ENCODE measurements around the gene ZFPM1. TPM values are rescaled to one million over a fixed set of nuclear protein-coding genes. Genes with fewer than 3 reads are reported as not detected.

Gene ZFPM1
- total and polyA plus RNA-seq, 8 donors, result 3.6 to 22.5 (median 19.3) TPM

- FAIRE-seq (no peak), ATAC-seq (no peak), DNase-seq (peak in 1 of 6 donors; percentile 48)
- H3K9me3 ChIP-seq, result no peaks in the 10 kb centered on the region
- H3K36me3 ChIP-seq, result no peaks in the 10 kb centered on the region
- 50 to 64% methylated on average over 13 of the region's 13 CpGs for WGBS, 2 donors
- intact Hi-C loops (cut with DNase I), result no loop called here
- no peak overlapping the region for H3K4me3 ChIP-seq
- H3K4me1 ChIP-seq, result peaks cover 45 to 56% (median 54%) of the 10 kb centered on the region in 3 donors
- H3K27me3 ChIP-seq, result no peaks in the 10 kb centered on the region
- no peak for TF ChIP-seq CTCF (IDR thresholded peaks at IDR 0.05)
- peak overlapping the region; percentile 84 to 95 (median 90) for H3K27ac ChIP-seq
Measured at GRCh38 chr16:88503771-88504488, 50.9 kb downstream of the ZFPM1 start.

GRCh38 chr16:88504489-88505404 lies 51.7 kb downstream of the ZFPM1 start:
- Histone ChIP-seq H3K27me3 (no peaks in the 10 kb centered on the region), H3K4me1 (peaks cover 45 to 54% (median 51%) of the 10 kb centered on the region in 3 donors), H3K36me3 (no peaks in the 10 kb centered on the region), H3K9me3 (no peaks in the 10 kb centered on the region), H3K4me3 (peak overlapping the region in 2 of 4 donors; percentile 16 to 24), H3K27ac (peak overlapping the region; percentile 84 to 95 (median 90))
- no peak for FAIRE-seq
- intact Hi-C loops (cut with DNase I), result no loop called here
- ATAC-seq, result peak; percentile 63 to 72 (median 68)
- WGBS, 2 donors, result 28% methylated on average over 27 to 28 of the region's 28 CpGs
- peak; percentile 87 to 97 (median 94) for DNase-seq
- TF ChIP-seq CTCF (IDR thresholded peaks at IDR 0.05), result no peak

- no peak for FAIRE-seq
Measured at GRCh38 chr16:88505405-88506082, 52.5 kb downstream of the ZFPM1 start.

GRCh38 chr16:88506723-88507122 lies 53.6 kb downstream of the ZFPM1 start:
- DNase-seq (peak in 1 of 6 donors; percentile 37), ATAC-seq (no peak), FAIRE-seq (no peak)
- WGBS, 2 donors, result 93% methylated on average over 21 of the region's 21 CpGs
- H3K4me1 ChIP-seq, result peaks cover 48 to 55% (median 50%) of the 10 kb centered on the region in 3 donors
- intact Hi-C loops (cut with DNase I), result no loop called here
- H3K27me3 ChIP-seq, result no peaks in the 10 kb centered on the region
- no peaks in the 10 kb centered on the region for H3K9me3 ChIP-seq
- no peak overlapping the region for H3K4me3 ChIP-seq
- H3K36me3 ChIP-seq, result no peaks in the 10 kb centered on the region
- no peak for TF ChIP-seq CTCF (IDR thresholded peaks at IDR 0.05)
- peak overlapping the region in 1 of 4 donors; percentile 95 for H3K27ac ChIP-seq

More at GRCh38 chr16:88505405-88506082, 52.5 kb downstream of the ZFPM1 start:
- Histone ChIP-seq H3K36me3 (no peaks in the 10 kb centered on the region), H3K27ac (peak overlapping the region; percentile 84 to 95 (median 90)), H3K4me1 (peaks cover 48 to 55% (median 52%) of the 10 kb centered on the region in 3 donors), H3K9me3 (no peaks in the 10 kb centered on the region), H3K4me3 (peak overlapping the region in 2 of 4 donors; percentile 16 to 24), H3K27me3 (no peaks in the 10 kb centered on the region)
- ATAC-seq (peak; percentile 49 to 66 (median 57)), DNase-seq (peak; percentile 89 to 98 (median 94))
- 9 to 17% methylated on average over 20 to 22 of the region's 22 CpGs for WGBS, 2 donors
- intact Hi-C loops (cut with DNase I), result no loop called here
- peak; percentile 73 to 81 (median 79) for TF ChIP-seq CTCF (IDR thresholded peaks at IDR 0.05)
